ENCODE measurements around the gene SYNDIG1. TPM values are rescaled to one million over a fixed set of nuclear protein-coding genes. Genes with fewer than 3 reads are reported as not detected.

SYNDIG1 gene
- total RNA-seq, 1 donor from 2014 or later: not detected

- no peak for DNase-seq (ENCODE audit: low read depth, low spot score)
Observed at GRCh38 chr20:24583169-24583792, 113.9 kb downstream of the SYNDIG1 start.

- no peak for DNase-seq (ENCODE audit: low read depth, low spot score)
Observed at GRCh38 chr20:24584078-24584477, 114.6 kb downstream of the SYNDIG1 start.

GRCh38 chr20:24584538-24585356 lies 115.3 kb downstream of the SYNDIG1 start:
- no peak for DNase-seq (ENCODE audit: low read depth, low spot score)

- DNase-seq (ENCODE audit: low read depth, low spot score): no peak
Observed at GRCh38 chr20:24585796-24586522, 116.5 kb downstream of the SYNDIG1 start.

- no peak for DNase-seq (ENCODE audit: low read depth, low spot score)
Observed at GRCh38 chr20:24586523-24586840, 117.1 kb downstream of the SYNDIG1 start.

- DNase-seq (ENCODE audit: low read depth, low spot score): no peak
Observed at GRCh38 chr20:24587384-24588046, 118.1 kb downstream of the SYNDIG1 start.

GRCh38 chr20:24588047-24588635 lies 118.7 kb downstream of the SYNDIG1 start:
- no peak for DNase-seq (ENCODE audit: low read depth, low spot score)

GRCh38 chr20:24588725-24589340 lies 119.4 kb downstream of the SYNDIG1 start:
- DNase-seq (ENCODE audit: low read depth, low spot score): no peak

- DNase-seq (ENCODE audit: low read depth, low spot score): no peak
Observed at GRCh38 chr20:24589381-24589780, 120.0 kb downstream of the SYNDIG1 start.

- DNase-seq (ENCODE audit: low read depth, low spot score): no peak
Observed at GRCh38 chr20:24589815-24590177, 120.4 kb downstream of the SYNDIG1 start.

GRCh38 chr20:24590178-24590982 lies 121.0 kb downstream of the SYNDIG1 start:
- no peak for DNase-seq (ENCODE audit: low read depth, low spot score)

- DNase-seq (ENCODE audit: low read depth, low spot score): no peak
Observed at GRCh38 chr20:24597051-24597450, 127.6 kb downstream of the SYNDIG1 start.

- DNase-seq (ENCODE audit: low read depth, low spot score): no peak
Observed at GRCh38 chr20:24598346-24598745, 128.9 kb downstream of the SYNDIG1 start.

GRCh38 chr20:24598996-24599395 lies 129.6 kb downstream of the SYNDIG1 start:
- DNase-seq (ENCODE audit: low read depth, low spot score): no peak

- no peak for DNase-seq (ENCODE audit: low read depth, low spot score)
Observed at GRCh38 chr20:24600012-24600411, 130.6 kb downstream of the SYNDIG1 start.

- DNase-seq (ENCODE audit: low read depth, low spot score): no peak
Observed at GRCh38 chr20:24603454-24603853, 134.0 kb downstream of the SYNDIG1 start.

GRCh38 chr20:24604966-24605665 lies 135.7 kb downstream of the SYNDIG1 start:
- DNase-seq (ENCODE audit: low read depth, low spot score): no peak

GRCh38 chr20:24605937-24606455 lies 136.6 kb downstream of the SYNDIG1 start:
- DNase-seq (ENCODE audit: low read depth, low spot score): no peak

- DNase-seq (ENCODE audit: low read depth, low spot score): no peak
Observed at GRCh38 chr20:24607402-24607801, 138.0 kb downstream of the SYNDIG1 start.
